RWPE2 (cell line): Measurements from ENCODE around the gene NMNAT2.
A peak's percentile ranks its signal among the peaks of the same experiment; 100 is the strongest.

Experiments
- ATAC-seq: fragments of 200-7000 bp; cut with Tn5 transposase; 3 replicates; pipeline ENCODE4 v1.9.1; 2021; ENCODE audit warnings: low read depth
- DNase-seq: peaks from one replicate; pipeline ENCODE4 v3.0.0-alpha.2; 2020; ENCODE audit warnings: low spot score
- H3K27ac ChIP-seq: fragments of 450-650 bp; 2 replicates; pipeline ENCODE4 v1.5.1; 2017; ENCODE audit warnings: mild to moderate bottlenecking; ENCODE audit not compliant: poor library complexity, severe bottlenecking
- H3K27me3 ChIP-seq: fragments of 250-450 bp; sonication (Bioruptor Pico); 2 replicates; pipeline ENCODE4 v1.5.1; 2021; ENCODE audit warnings: mild to moderate bottlenecking, moderate library complexity; ENCODE audit not compliant: insufficient read depth, poor library complexity, severe bottlenecking
- H3K36me3 ChIP-seq: fragments of 250-450 bp; sonication (Bioruptor Pico); 2 replicates; pipeline ENCODE4 v1.5.1; 2020; ENCODE audit warnings: low read depth, mild to moderate bottlenecking, moderate library complexity
- H3K4me1 ChIP-seq: fragments of 250-450 bp; sonication (Bioruptor Pico); 2 replicates; pipeline ENCODE4 v1.5.1; 2021; ENCODE audit warnings: mild to moderate bottlenecking, moderate library complexity; ENCODE audit not compliant: insufficient read depth, poor library complexity, severe bottlenecking
- H3K4me3 ChIP-seq: fragments of 250-450 bp; sonication (Bioruptor Pico); 2 replicates; pipeline ENCODE4 v1.5.1; 2021; ENCODE audit warnings: mild to moderate bottlenecking, moderate library complexity; ENCODE audit not compliant: severe bottlenecking
- H3K9me3 ChIP-seq: fragments of 250-450 bp; sonication (Bioruptor Pico); 2 replicates; pipeline ENCODE4 v1.5.1; 2021; ENCODE audit warnings: mild to moderate bottlenecking, moderate library complexity; ENCODE audit not compliant: severe bottlenecking
- CTCF ChIP-seq: fragments of 450-650 bp; IDR thresholded peaks from one replicate; pipeline ENCODE4 v1.5.1; 2017; ENCODE audit warnings: mild to moderate bottlenecking, moderate library complexity; ENCODE audit not compliant: poor library complexity, severe bottlenecking

The NMNAT2 gene

GRCh38 chr1:183388735-183389134 is 29.4 kb downstream of the NMNAT2 start:
- no peaks in the 10 kb centered on the region for H3K4me1 ChIP-seq
- DNase-seq (no peak), ATAC-seq (no peak)
- no peaks in the 10 kb centered on the region for H3K27me3 ChIP-seq
- H3K9me3 ChIP-seq, result no peaks in the 10 kb centered on the region
- no peak overlapping the region for H3K27ac ChIP-seq
- H3K4me3 ChIP-seq, result no peak overlapping the region
- no peaks in the 10 kb centered on the region for H3K36me3 ChIP-seq
- no peak for TF ChIP-seq CTCF

GRCh38 chr1:183385340-183386144 is 32.6 kb downstream of the NMNAT2 start:
- DNase-seq (no peak), ATAC-seq (peak; percentile 40; the same call in 1 of the 3 replicates)
- Histone ChIP-seq H3K4me3 (no peak overlapping the region), H3K27me3 (no peaks in the 10 kb centered on the region), H3K36me3 (no peaks in the 10 kb centered on the region), H3K27ac (no peak overlapping the region), H3K4me1 (no peaks in the 10 kb centered on the region), H3K9me3 (no peaks in the 10 kb centered on the region)
- no peak for TF ChIP-seq CTCF

- no peak for TF ChIP-seq CTCF
- Histone ChIP-seq H3K27ac (no peak overlapping the region), H3K9me3 (no peaks in the 10 kb centered on the region), H3K36me3 (no peaks in the 10 kb centered on the region), H3K4me1 (no peaks in the 10 kb centered on the region), H3K4me3 (no peak overlapping the region), H3K27me3 (no peaks in the 10 kb centered on the region)
- DNase-seq (no peak), ATAC-seq (no peak)
Observed at GRCh38 chr1:183379951-183380350, 38.2 kb downstream of the NMNAT2 start.

GRCh38 chr1:183375381-183375780 is 42.8 kb downstream of the NMNAT2 start:
- no peaks in the 10 kb centered on the region for H3K27me3 ChIP-seq
- ATAC-seq, result no peak
- H3K36me3 ChIP-seq, result no peaks in the 10 kb centered on the region
- H3K4me1 ChIP-seq, result no peaks in the 10 kb centered on the region
- no peak overlapping the region for H3K4me3 ChIP-seq
- no peak overlapping the region for H3K27ac ChIP-seq
- no peaks in the 10 kb centered on the region for H3K9me3 ChIP-seq
- TF ChIP-seq CTCF, result no peak
- DNase-seq, result no peak

- TF ChIP-seq CTCF, result no peak
- DNase-seq (no peak), ATAC-seq (no peak)
- no peaks in the 10 kb centered on the region for H3K4me1 ChIP-seq
- no peaks in the 10 kb centered on the region for H3K36me3 ChIP-seq
- no peaks in the 10 kb centered on the region for H3K9me3 ChIP-seq
- H3K27me3 ChIP-seq, result no peaks in the 10 kb centered on the region
- no peak overlapping the region for H3K4me3 ChIP-seq
- H3K27ac ChIP-seq, result no peak overlapping the region
Observed at GRCh38 chr1:183374825-183375224, 43.4 kb downstream of the NMNAT2 start.
